HepG2 (cell line): ENCODE measurements around the gene KIF21B. TPM values are rescaled to one million over a fixed set of nuclear protein-coding genes. Genes with fewer than 3 reads are reported as not detected.

ENCODE experiments used
- ATAC-seq: fragments of 200-7000 bp; cut with Tn5 transposase; 3 replicates; pipeline ENCODE4 v1.9.1; 2020; ENCODE audit warnings: mild to moderate bottlenecking, moderate library complexity
- BruUV-seq: library from RNA; stranded (reverse); fragments of 400-500 nt; replicated peaks from 2 replicates; lab custom pipeline; 2021; lab: Mats Ljungman, UMichigan
- CTCF ChIA-PET: fragments of 300-600 bp; formaldehyde crosslinking; extraction: SDS; loops from one replicate; lab custom pipeline; 2021; ENCODE audit warnings: low total read pairs, inconsistent platforms, low intra/inter-chr PET ratio; lab: Yijun Ruan, JAX
- POLR2A ChIA-PET: fragments of 350-600 bp; sonication (Branson Sonifier 250); formaldehyde crosslinking; loops from one replicate; lab custom pipeline; 2020; ENCODE audit warnings: antibody characterized with exemption, inconsistent platforms; lab: Yijun Ruan, JAX
- DNase-seq: peaks from one replicate; pipeline ENCODE4 v3.0.0-alpha.2; 2015; ENCODE audit warnings: low spot score
- FAIRE-seq: peaks from 3 replicates; lab custom pipeline; 2011; peaks lifted over from hg19 to GRCh38; lab: Jason Lieb, UNC
- H2AFZ ChIP-seq: one replicate; pipeline ENCODE4 v1.6.1; 2011; ENCODE audit warnings: low read length, inconsistent platforms
- H3K27ac ChIP-seq: fragments of 300-600 bp; 3 replicates; pipeline ENCODE4 v1.8.0; 2011; ENCODE audit warnings: mixed run types, mild to moderate bottlenecking, mixed read lengths, low read length, inconsistent platforms; ENCODE audit not compliant: insufficient read depth; ENCODE audit errors: extremely low read length
- H3K27me3 ChIP-seq, 2 experiments: fragments of 200-600 bp in 1 of 2; 2 replicates in 1 of 2; 3 replicates in 1 of 2; pipeline versions ENCODE4 v1.6.0 to v1.8.0; 2011; ENCODE audit warnings: low read length in 2 of 2, mild to moderate bottlenecking in 2 of 2, moderate library complexity in 2 of 2, inconsistent platforms in 1 of 2; ENCODE audit not compliant: insufficient read depth in 2 of 2, control insufficient read depth in 1 of 2
- H3K36me3 ChIP-seq, 2 experiments: fragments of 200-600 bp in 1 of 2; replicated peaks in 1 of 2; 2 replicates in 1 of 2; 3 replicates in 1 of 2; pipeline versions ENCODE4 v1.5.1 to v1.8.0; 2011; ENCODE audit warnings: low read length in 2 of 2, inconsistent platforms in 1 of 2; ENCODE audit not compliant: insufficient read depth in 2 of 2, control insufficient read depth in 1 of 2
- H3K4me1 ChIP-seq: 2 replicates; pipeline ENCODE4 v1.5.1; 2012; ENCODE audit warnings: low read length, inconsistent platforms; ENCODE audit not compliant: insufficient read depth
- H3K4me2 ChIP-seq: 2 replicates; pipeline ENCODE4 v1.6.0; 2011; ENCODE audit warnings: low read depth, low read length, inconsistent platforms
- H3K4me3 ChIP-seq, 3 experiments: fragments of 200-600 bp in 1 of 3; sonication (generic), shearing (Covaris generic) in 1 of 3; replicated peaks in 1 of 3; 2 replicates each; pipeline ENCODE4 v1.5.1; 2011 to 2016; ENCODE audit warnings: low read length in 3 of 3, inconsistent platforms in 2 of 3, low read depth in 2 of 3, mild to moderate bottlenecking in 2 of 3, control low read depth in 1 of 3, mixed read lengths in 1 of 3; ENCODE audit not compliant: insufficient read depth in 1 of 3
- H3K79me2 ChIP-seq: one replicate; pipeline ENCODE4 v1.6.1; 2011; ENCODE audit warnings: low read length, inconsistent platforms; ENCODE audit not compliant: insufficient read depth
- H3K9ac ChIP-seq: 2 replicates; pipeline ENCODE4 v1.6.0; 2011; ENCODE audit warnings: mild to moderate bottlenecking, low read depth, low read length, inconsistent platforms; ENCODE audit not compliant: insufficient read depth
- H3K9me3 ChIP-seq: 2 replicates; pipeline ENCODE4 v1.5.1; 2012; ENCODE audit warnings: mild to moderate bottlenecking, low read length
- H4K20me1 ChIP-seq: 2 replicates; pipeline ENCODE4 v1.6.0; 2011; ENCODE audit warnings: inconsistent platforms, mild to moderate bottlenecking, low read length, moderate library complexity; ENCODE audit not compliant: insufficient read depth
- CBFB ChIP-seq: sonication (generic); formaldehyde crosslinking; IDR thresholded peaks from 2 replicates; pipeline ENCODE4 v1.4.0; 2020; ENCODE audit warnings: missing genetic modification reagents
- CHD2 ChIP-seq: IDR thresholded peaks from 2 replicates; pipeline ENCODE4 v1.6.1; 2011; ENCODE audit warnings: low read depth, low read length, improper control_type of control experiment
- GATAD1 ChIP-seq: IDR thresholded peaks from 2 replicates; pipeline ENCODE4 v1.6.1; 2016; ENCODE audit warnings: missing genetic modification reagents, missing compliant biosample characterization
- HDAC1 ChIP-seq: sonication (generic); formaldehyde crosslinking; IDR thresholded peaks from 2 replicates; pipeline ENCODE4 v1.5.1; 2020; ENCODE audit warnings: mild to moderate bottlenecking, missing genetic modification reagents
- HDAC2 ChIP-seq: sonication (generic); formaldehyde crosslinking; IDR thresholded peaks from 2 replicates; pipeline ENCODE4 v1.4.0; 2020; ENCODE audit warnings: missing genetic modification reagents
- MAFF ChIP-seq: IDR thresholded peaks from 2 replicates; pipeline ENCODE4 v1.6.1; 2011; ENCODE audit warnings: low read depth, low read length, improper control_type of control experiment
- MAFK ChIP-seq, 2 experiments: IDR thresholded peaks in 1 of 2; conservative IDR thresholded peaks in 1 of 2; 2 replicates each; pipeline ENCODE4 v1.6.1; 2011; ENCODE audit warnings: improper control_type of control experiment in 2 of 2, low read length in 2 of 2
- PHB2 ChIP-seq: fragments of 450-650 bp; IDR thresholded peaks from 2 replicates; pipeline ENCODE4 v1.6.1; 2018; ENCODE audit not compliant: partially characterized antibody
- SMAD3 ChIP-seq: sonication (generic); formaldehyde crosslinking; IDR thresholded peaks from 2 replicates; pipeline ENCODE4 v1.4.0; 2020; ENCODE audit warnings: missing genetic modification reagents
- SP1 ChIP-seq, 2 experiments: fragments of 450-650 bp in 1 of 2; sonication (generic) in 1 of 2; formaldehyde crosslinking in 1 of 2; IDR thresholded peaks; 2 replicates each; pipeline versions ENCODE4 v1.4.0 to v1.6.1; 2016 to 2020; ENCODE audit warnings: missing genetic modification reagents in 1 of 2
- TBP ChIP-seq: sonication (generic); formaldehyde crosslinking; IDR thresholded peaks from 2 replicates; pipeline ENCODE4 v1.5.0; 2020; ENCODE audit warnings: missing genetic modification reagents
- TBX2 ChIP-seq: sonication (generic); formaldehyde crosslinking; IDR thresholded peaks from 2 replicates; pipeline ENCODE4 v1.5.0; 2020; ENCODE audit warnings: missing genetic modification reagents, mild to moderate bottlenecking, borderline replicate concordance
- ZNF136 ChIP-seq: sonication (generic); formaldehyde crosslinking; IDR thresholded peaks from 2 replicates; pipeline ENCODE4 v1.8.1; 2022; ENCODE audit warnings: low read depth, mild to moderate bottlenecking, moderate library complexity, missing genetic modification reagents
- ZNF460 ChIP-seq: sonication (generic); formaldehyde crosslinking; IDR thresholded peaks from 2 replicates; pipeline ENCODE4 v1.5.1; 2020; ENCODE audit warnings: missing genetic modification reagents, mild to moderate bottlenecking, borderline replicate concordance
- ZNF576 ChIP-seq: sonication (generic); formaldehyde crosslinking; IDR thresholded peaks from 2 replicates; pipeline ENCODE4 v1.4.0; 2020; ENCODE audit warnings: mild to moderate bottlenecking, missing genetic modification reagents
- ZNF616 ChIP-seq: sonication (generic); formaldehyde crosslinking; IDR thresholded peaks from 2 replicates; pipeline ENCODE4 v1.5.0; 2020; ENCODE audit warnings: low read depth, mild to moderate bottlenecking, missing genetic modification reagents
- WGBS: methylation state at CpG from one replicate; pipeline ENCODE4 v1.1.6; 2017; ENCODE audit warnings: low lambda C conversion rate; 5-methylcytosine and 5-hydroxymethylcytosine counted together
- in situ Hi-C: cut with HindIII; loops from 2 replicates; pipeline ENCODE4 v1.10.0; 2017; ENCODE audit warnings: low pct_unique_long_range_greater_than_20kb; ENCODE audit not compliant: extremely low pct_ligation_motif_present
- intact Hi-C: fragments of 100-400 bp; cut with micrococcal nuclease; formaldehyde crosslinking; loops from one replicate; pipeline ENCODE4 v1.10.0; 2022; ENCODE audit not compliant: unreplicated experiment
- polyA plus RNA-seq, 8 experiments: library from polyadenylated mRNA; depleted of rRNA in 3 of 8; stranded (reverse) in 7 of 8; unstranded in 1 of 8; fragments of >200 nt; fragmentation: Illumina TruSeq in 4 of 8; extraction: Trizol in 4 of 8; gene quantifications; 2 replicates each; pipeline versions ENCODE4 v1.2.1 to v1.2.3, GENCODE V29; 2011 to 2016; ENCODE audit warnings: low read depth in 4 of 8, missing spikeins in 1 of 8, mixed read lengths in 1 of 8; ENCODE audit not compliant: insufficient read depth in 1 of 8
- total RNA-seq, 5 experiments: library from RNA; depleted of rRNA; stranded (reverse); fragments of >200 nt; fragmentation: Illumina TruSeq; extraction: Trizol; gene quantifications; 2 replicates each; pipeline ENCODE4 v1.2.3, GENCODE V29; 2016; ENCODE audit warnings: low read depth in 1 of 5
- TF ChIP-seq, protein P1 (sequence below): IDR thresholded peaks from 2 replicates; pipeline ENCODE4 v1.6.1; 2016; ENCODE audit warnings: missing compliant biosample characterization, missing genetic modification reagents, borderline replicate concordance
- TF ChIP-seq, protein P2 (sequence below): sonication (generic); formaldehyde crosslinking; IDR thresholded peaks from 2 replicates; pipeline ENCODE4 v1.4.0; 2020; ENCODE audit warnings: missing genetic modification reagents

Gene KIF21B
- total and polyA plus RNA-seq, 2 of the 13 experiments (the other 11 are each of a cell fraction or from before 2014, with no cell fraction given): 0.17 to 0.20 TPM

- no peak overlapping the region for H3K4me2 ChIP-seq
- intact Hi-C loops: no loop called here
These were observed 10.5 kb downstream of the KIF21B start for GRCh38 chr1:201013031-201013485.

More at GRCh38 chr1:201013031-201013485, 10.5 kb downstream of the KIF21B start:
- no peak for DNase-seq
- ChIA-PET POLR2A (no interaction called here), CTCF (no interaction called here)
- Histone ChIP-seq H4K20me1 (no peaks in the 10 kb centered on the region), H3K36me3 (no peaks in the 10 kb centered on the region), H3K79me2 (no peaks in the 10 kb centered on the region), H3K9me3 (no peaks in the 10 kb centered on the region), H3K27me3 (peaks cover 6 to 33% of the 10 kb centered on the region in 2 experiments; a peak in 4 of 5 replicates), H3K9ac (no peak overlapping the region), H2AFZ (no peak overlapping the region), H3K4me3 (no peak overlapping the region), H3K27ac (no peak overlapping the region), H3K4me1 (peaks cover 21% of the 10 kb centered on the region)
- no TSS peak for BruUV-seq
- ATAC-seq: no peak
- WGBS: 46% methylated on average over 3 of the region's 4 CpGs
- no peak for FAIRE-seq
- TF ChIP-seq HDAC2 (no peak), CBFB (CRISPR knock-in tag) (no peak), GATAD1 (CRISPR knock-in tag) (no peak), PHB2 (no peak), MAFF (no peak), TBX2 (CRISPR knock-in tag) (no peak), SP1 (IDR thresholded peaks at IDR 0.05) (no peak), SP1 (CRISPR knock-in tag; IDR thresholded peaks at IDR 0.05) (no peak), MAFK (conservative IDR thresholded peaks at IDR 0.05 in 1 of 2, IDR thresholded peaks at IDR 0.05 in 1 of 2; ENCODE audit: low read length in 2 of 2) (no peak), ZNF576 (CRISPR knock-in tag) (no peak), ZNF616 (no peak), ZNF136 (no peak), CHD2 (no peak), ZNF460 (CRISPR knock-in tag) (no peak), HDAC1 (no peak), TBP (CRISPR knock-in tag) (no peak), SMAD3 (CRISPR knock-in tag) (no peak)
- TF ChIP-seq, protein P1, sequence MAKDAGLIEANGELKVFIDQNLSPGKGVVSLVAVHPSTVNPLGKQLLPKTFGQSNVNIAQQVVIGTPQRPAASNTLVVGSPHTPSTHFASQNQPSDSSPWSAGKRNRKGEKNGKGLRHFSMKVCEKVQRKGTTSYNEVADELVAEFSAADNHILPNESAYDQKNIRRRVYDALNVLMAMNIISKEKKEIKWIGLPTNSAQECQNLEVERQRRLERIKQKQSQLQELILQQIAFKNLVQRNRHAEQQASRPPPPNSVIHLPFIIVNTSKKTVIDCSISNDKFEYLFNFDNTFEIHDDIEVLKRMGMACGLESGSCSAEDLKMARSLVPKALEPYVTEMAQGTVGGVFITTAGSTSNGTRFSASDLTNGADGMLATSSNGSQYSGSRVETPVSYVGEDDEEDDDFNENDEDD: no peak
- TF ChIP-seq, protein P2, sequence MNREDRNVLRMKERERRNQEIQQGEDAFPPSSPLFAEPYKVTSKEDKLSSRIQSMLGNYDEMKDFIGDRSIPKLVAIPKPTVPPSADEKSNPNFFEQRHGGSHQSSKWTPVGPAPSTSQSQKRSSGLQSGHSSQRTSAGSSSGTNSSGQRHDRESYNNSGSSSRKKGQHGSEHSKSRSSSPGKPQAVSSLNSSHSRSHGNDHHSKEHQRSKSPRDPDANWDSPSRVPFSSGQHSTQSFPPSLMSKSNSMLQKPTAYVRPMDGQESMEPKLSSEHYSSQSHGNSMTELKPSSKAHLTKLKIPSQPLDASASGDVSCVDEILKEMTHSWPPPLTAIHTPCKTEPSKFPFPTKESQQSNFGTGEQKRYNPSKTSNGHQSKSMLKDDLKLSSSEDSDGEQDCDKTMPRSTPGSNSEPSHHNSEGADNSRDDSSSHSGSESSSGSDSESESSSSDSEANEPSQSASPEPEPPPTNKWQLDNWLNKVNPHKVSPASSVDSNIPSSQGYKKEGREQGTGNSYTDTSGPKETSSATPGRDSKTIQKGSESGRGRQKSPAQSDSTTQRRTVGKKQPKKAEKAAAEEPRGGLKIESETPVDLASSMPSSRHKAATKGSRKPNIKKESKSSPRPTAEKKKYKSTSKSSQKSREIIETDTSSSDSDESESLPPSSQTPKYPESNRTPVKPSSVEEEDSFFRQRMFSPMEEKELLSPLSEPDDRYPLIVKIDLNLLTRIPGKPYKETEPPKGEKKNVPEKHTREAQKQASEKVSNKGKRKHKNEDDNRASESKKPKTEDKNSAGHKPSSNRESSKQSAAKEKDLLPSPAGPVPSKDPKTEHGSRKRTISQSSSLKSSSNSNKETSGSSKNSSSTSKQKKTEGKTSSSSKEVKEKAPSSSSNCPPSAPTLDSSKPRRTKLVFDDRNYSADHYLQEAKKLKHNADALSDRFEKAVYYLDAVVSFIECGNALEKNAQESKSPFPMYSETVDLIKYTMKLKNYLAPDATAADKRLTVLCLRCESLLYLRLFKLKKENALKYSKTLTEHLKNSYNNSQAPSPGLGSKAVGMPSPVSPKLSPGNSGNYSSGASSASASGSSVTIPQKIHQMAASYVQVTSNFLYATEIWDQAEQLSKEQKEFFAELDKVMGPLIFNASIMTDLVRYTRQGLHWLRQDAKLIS (CRISPR knock-in tag): no peak
- in situ Hi-C loops: no loop called here
